OCI-LY7 (cell line): ENCODE measurements around the gene MFGE8. TPM values are rescaled to one million over a fixed set of nuclear protein-coding genes. Genes with fewer than 3 reads are reported as not detected.

Experiments
- BruUV-seq: library from RNA; stranded (reverse); fragments of 400-500 nt; replicated peaks from 2 replicates; lab custom pipeline; 2021; lab: Mats Ljungman, UMichigan
- CTCF ChIA-PET: fragments of 300-600 bp; sonication (Branson Sonifier 250); formaldehyde crosslinking; loops from one replicate; lab custom pipeline; 2022; ENCODE audit warnings: antibody characterized with exemption; ENCODE audit not compliant: unreplicated experiment; lab: Charles Lee
- POLR2A ChIA-PET: fragments of 300-600 bp; sonication (Branson Sonifier 250); formaldehyde crosslinking; loops from one replicate; lab custom pipeline; 2022; ENCODE audit warnings: antibody characterized with exemption; lab: Charles Lee
- DNase-seq: peaks from one replicate; pipeline ENCODE4 v3.0.0-alpha.2; 2015; ENCODE audit warnings: low spot score
- H2AFZ ChIP-seq: fragments of 200-600 bp; sonication (generic), shearing (Covaris generic); 2 replicates; pipeline ENCODE4 v1.6.1; 2014; ENCODE audit warnings: mild to moderate bottlenecking, antibody characterized with exemption, low read length, moderate library complexity
- H3K27ac ChIP-seq: fragments of 200-600 bp; sonication (generic); 2 replicates; pipeline ENCODE4 v1.5.1; 2014; ENCODE audit warnings: mixed run types, low read depth, mild to moderate bottlenecking, moderate library complexity, low read length, inconsistent platforms; ENCODE audit not compliant: poor library complexity, severe bottlenecking
- H3K36me3 ChIP-seq: fragments of 200-600 bp; sonication (generic); 2 replicates; pipeline ENCODE4 v1.6.1; 2014; ENCODE audit warnings: mild to moderate bottlenecking, antibody characterized with exemption, low read length, moderate library complexity, mixed read lengths; ENCODE audit not compliant: insufficient read depth
- H3K4me1 ChIP-seq: fragments of 200-600 bp; sonication (generic); 2 replicates; pipeline ENCODE4 v1.5.1; 2014; ENCODE audit warnings: mild to moderate bottlenecking, low read length; ENCODE audit not compliant: insufficient read depth, poor library complexity, severe bottlenecking
- H3K4me2 ChIP-seq: fragments of 200-600 bp; sonication (generic); 2 replicates; pipeline ENCODE4 v1.6.1; 2014; ENCODE audit warnings: mild to moderate bottlenecking, low read length
- H3K4me3 ChIP-seq: fragments of 200-600 bp; sonication (generic); 2 replicates; pipeline ENCODE4 v1.5.1; 2014; ENCODE audit warnings: mild to moderate bottlenecking, low read depth, low read length; ENCODE audit not compliant: poor library complexity, severe bottlenecking
- H3K79me2 ChIP-seq: fragments of 200-600 bp; sonication (generic); 2 replicates; pipeline ENCODE4 v1.6.1; 2016; ENCODE audit warnings: low read depth, mild to moderate bottlenecking, low read length, moderate library complexity, mixed read lengths; ENCODE audit not compliant: insufficient read depth
- H3K9me2 ChIP-seq: fragments of 200-600 bp; sonication (generic); 2 replicates; pipeline ENCODE4 v1.6.1; 2016; ENCODE audit warnings: mild to moderate bottlenecking, low read length, mixed read lengths; ENCODE audit not compliant: insufficient read depth
- H3K9me3 ChIP-seq: fragments of 200-600 bp; sonication (generic); 2 replicates; pipeline ENCODE4 v1.6.1; 2014; ENCODE audit warnings: mild to moderate bottlenecking, mixed run types, low read length, mixed read lengths
- H4K20me1 ChIP-seq: fragments of 200-600 bp; sonication (generic); 2 replicates; pipeline ENCODE4 v1.6.1; 2014; ENCODE audit warnings: mild to moderate bottlenecking, antibody characterized with exemption, low read length, moderate library complexity, mixed read lengths; ENCODE audit not compliant: insufficient read depth
- CTCF ChIP-seq: fragments of 200-600 bp; sonication (generic); conservative IDR thresholded peaks from 2 replicates; pipeline ENCODE4 v1.5.1; 2014; ENCODE audit warnings: mild to moderate bottlenecking, antibody characterized with exemption, low read length, moderate library complexity, mixed read lengths
- EZH2phosphoT487 ChIP-seq: fragments of 200-600 bp; sonication (generic); IDR thresholded peaks from 2 replicates; pipeline ENCODE4 v1.6.1; 2018; ENCODE audit warnings: low read depth, borderline replicate concordance, mild to moderate bottlenecking, mixed run types, antibody characterized with exemption, low read length, moderate library complexity, mixed read lengths
- intact Hi-C: fragments of 100-400 bp; cut with micrococcal nuclease; formaldehyde crosslinking; loops from one replicate; pipeline ENCODE4 v1.10.0; 2022; ENCODE audit not compliant: unreplicated experiment
- total RNA-seq, 2 experiments: library from RNA; depleted of rRNA in 1 of 2; stranded (reverse); fragments of >200 nt in 1 of 2; shearing (Covaris generic) in 1 of 2; gene quantifications; 2 replicates each; pipeline ENCODE4 v1.2.3, GENCODE V29; 2014 to 2022

MFGE8 gene
- total RNA-seq, 2 experiments from 2014 or later, result 11.8 to 70.4 TPM

- no peak overlapping the region for H3K27ac ChIP-seq
- H3K4me1 ChIP-seq, result peaks cover 7% of the 10 kb centered on the region
- no peaks in the 10 kb centered on the region for H3K36me3 ChIP-seq
- no peaks in the 10 kb centered on the region for H3K9me3 ChIP-seq
- no peak for DNase-seq
- no peak overlapping the region for H3K4me2 ChIP-seq
- POLR2A ChIA-PET, result interaction anchor here (0.6 to 0.8 kb wide), 2 partner anchors 93 to 129 kb away, joined by 3 read pairs; no protein-coding TSS in a partner anchor
- TF ChIP-seq EZH2phosphoT487 (no peak), CTCF (no peak)
- intact Hi-C loops, result loop anchor here (10.0 kb wide), 1 partner anchor 283 kb away; the partner anchor contains the start of gene AEN
- H4K20me1 ChIP-seq, result no peaks in the 10 kb centered on the region
- no peak overlapping the region for H2AFZ ChIP-seq
- H3K9me2 ChIP-seq, result no peaks in the 10 kb centered on the region
- H3K4me3 ChIP-seq, result no peak overlapping the region
- CTCF ChIA-PET, result no interaction called here
- BruUV-seq, result no TSS peak
- no peaks in the 10 kb centered on the region for H3K79me2 ChIP-seq
Measured at GRCh38 chr15:88908123-88908522, 5.1 kb downstream of the MFGE8 start.

GRCh38 chr15:88907111-88907510 lies 6.1 kb downstream of the MFGE8 start:
- no peaks in the 10 kb centered on the region for H3K36me3 ChIP-seq
- POLR2A ChIA-PET, result no interaction called here
- H3K9me3 ChIP-seq, result no peaks in the 10 kb centered on the region
- TF ChIP-seq CTCF (no peak), EZH2phosphoT487 (no peak)
- peaks cover 7% of the 10 kb centered on the region for H3K4me1 ChIP-seq
- no peaks in the 10 kb centered on the region for H3K79me2 ChIP-seq
- H2AFZ ChIP-seq, result no peak overlapping the region
- DNase-seq, result no peak
- no TSS peak for BruUV-seq
- CTCF ChIA-PET, result no interaction called here
- H4K20me1 ChIP-seq, result no peaks in the 10 kb centered on the region
- H3K4me3 ChIP-seq, result no peak overlapping the region
- H3K4me2 ChIP-seq, result no peak overlapping the region
- no peak overlapping the region for H3K27ac ChIP-seq
- no peaks in the 10 kb centered on the region for H3K9me2 ChIP-seq
- intact Hi-C loops, result loop anchor here (10.0 kb wide), 1 partner anchor 282 kb away; the partner anchor contains the start of gene AEN

GRCh38 chr15:88906551-88906950 lies 6.6 kb downstream of the MFGE8 start:
- ChIA-PET POLR2A (no interaction called here), CTCF (interaction anchor here (0.9 kb wide), 1 partner anchor 97 kb away, joined by 3 read pairs; no protein-coding TSS in a partner anchor)
- Histone ChIP-seq H3K4me2 (no peak overlapping the region), H3K9me2 (no peaks in the 10 kb centered on the region), H2AFZ (no peak overlapping the region), H3K79me2 (no peaks in the 10 kb centered on the region), H3K4me3 (no peak overlapping the region), H3K4me1 (peaks cover 7% of the 10 kb centered on the region), H3K9me3 (no peaks in the 10 kb centered on the region), H3K36me3 (no peaks in the 10 kb centered on the region), H4K20me1 (no peaks in the 10 kb centered on the region), H3K27ac (no peak overlapping the region)
- TF ChIP-seq CTCF, result no peak
- no peak for TF ChIP-seq EZH2phosphoT487
- no peak for DNase-seq
- no TSS peak for BruUV-seq
- intact Hi-C loops, result loop anchor here (10.0 kb wide), 1 partner anchor 282 kb away; the partner anchor contains the start of gene AEN
